Osteoblast (primary cell): Measurements from ENCODE around the gene DPF3. TPM values are rescaled to one million over a fixed set of nuclear protein-coding genes. Genes with fewer than 3 reads are reported as not detected.

Experiments
- DNase-seq: peaks from one replicate; pipeline ENCODE4 v3.0.0; 2011; ENCODE audit warnings: low spot score, mixed read lengths; ENCODE audit not compliant: insufficient read length; ENCODE audit errors: missing footprints
- H2AFZ ChIP-seq: 2 replicates; pipeline ENCODE4 v1.6.0; 2011; ENCODE audit warnings: mild to moderate bottlenecking, low read length
- H3K27ac ChIP-seq: 2 replicates; pipeline ENCODE4 v1.5.1; 2011; ENCODE audit warnings: mild to moderate bottlenecking, low read depth, low read length, moderate library complexity
- H3K27me3 ChIP-seq: 2 replicates; pipeline ENCODE4 v1.6.0; 2012; ENCODE audit warnings: mild to moderate bottlenecking, control low read depth, inconsistent platforms, low read length, moderate library complexity; ENCODE audit not compliant: insufficient read depth
- H3K36me3 ChIP-seq: 2 replicates; pipeline ENCODE4 v1.5.1; 2011; ENCODE audit warnings: mild to moderate bottlenecking, low read length, control low read depth, moderate library complexity; ENCODE audit not compliant: insufficient read depth
- H3K4me1 ChIP-seq: 2 replicates; pipeline ENCODE4 v1.5.1; 2011; ENCODE audit warnings: mild to moderate bottlenecking, low read length, control low read depth, moderate library complexity; ENCODE audit not compliant: insufficient read depth
- H3K4me2 ChIP-seq: 2 replicates; pipeline ENCODE4 v1.6.0; 2011; ENCODE audit warnings: mild to moderate bottlenecking, low read length; ENCODE audit not compliant: insufficient read depth
- H3K4me3 ChIP-seq: fragments of 200-600 bp; sonication (generic); 3 replicates; pipeline ENCODE4 v1.5.1; 2012; ENCODE audit warnings: mild to moderate bottlenecking, low read length, inconsistent platforms; ENCODE audit not compliant: insufficient read depth
- H3K79me2 ChIP-seq: 2 replicates; pipeline ENCODE4 v1.6.0; 2012; ENCODE audit warnings: mild to moderate bottlenecking, low read length, control low read depth, inconsistent platforms; ENCODE audit not compliant: insufficient read depth
- H3K9me3 ChIP-seq: 2 replicates; pipeline ENCODE4 v1.5.1; 2011; ENCODE audit warnings: low read depth, low read length, control low read depth
- H4K20me1 ChIP-seq: 2 replicates; pipeline ENCODE4 v1.6.0; 2012; ENCODE audit warnings: mild to moderate bottlenecking, low read length, control low read depth; ENCODE audit not compliant: insufficient read depth
- CTCF ChIP-seq: IDR thresholded peaks from 2 replicates; pipeline ENCODE4 v1.5.1; 2011; ENCODE audit warnings: mild to moderate bottlenecking, low read depth, low read length, moderate library complexity; ENCODE audit errors: extremely low read depth
- total RNA-seq: library from RNA; depleted of rRNA; stranded (reverse); fragments of >200 nt; gene quantifications from 2 replicates; pipeline ENCODE4 v1.2.3, GENCODE V29; 2012

DPF3 gene
- total RNA-seq, 1 donor: 1.8 TPM

GRCh38 chr14:72889366-72889765 is 4.5 kb downstream of the DPF3 start:
- DNase-seq: no peak
- no peak overlapping the region for H3K4me3 ChIP-seq
- H4K20me1 ChIP-seq: no peaks in the 10 kb centered on the region
- no peaks in the 10 kb centered on the region for H3K36me3 ChIP-seq
- H3K9me3 ChIP-seq: no peaks in the 10 kb centered on the region
- peaks cover 10% of the 10 kb centered on the region for H3K4me1 ChIP-seq
- peaks cover 32% of the 10 kb centered on the region for H3K79me2 ChIP-seq
- H3K4me2 ChIP-seq: no peak overlapping the region
- peaks cover 13% of the 10 kb centered on the region for H3K27me3 ChIP-seq
- TF ChIP-seq CTCF: no peak
- no peak overlapping the region for H3K27ac ChIP-seq
- no peak overlapping the region for H2AFZ ChIP-seq

DNA sequence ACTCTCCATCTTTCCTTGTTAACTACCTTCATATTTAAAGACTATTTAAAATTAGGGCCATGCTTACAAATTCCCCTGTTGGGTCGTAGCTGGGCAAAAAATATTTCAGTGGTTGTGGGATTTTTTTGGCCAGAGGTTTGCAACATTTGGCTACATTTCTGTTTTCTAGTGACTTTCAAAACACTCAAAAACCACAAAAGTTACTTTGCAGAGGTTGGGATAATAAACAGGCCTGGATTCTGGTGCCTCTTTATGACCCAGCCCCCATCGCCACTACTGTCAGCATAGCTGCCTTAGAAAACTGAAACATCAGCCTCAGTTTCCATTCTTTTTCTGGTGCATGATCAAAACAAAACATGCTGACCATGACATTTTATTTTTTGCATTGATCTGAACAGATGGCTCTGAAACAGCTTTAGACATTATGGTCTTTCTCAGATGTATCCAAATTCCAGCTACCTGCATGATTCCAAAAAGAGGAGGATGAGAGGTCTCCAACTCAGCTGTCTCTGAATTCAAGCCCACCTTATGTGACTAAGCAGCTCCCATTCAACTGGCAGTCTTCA is 5.2 kb downstream of the DPF3 start:
- no peak for DNase-seq
- Histone ChIP-seq H3K4me1 (peaks cover 14% of the 10 kb centered on the region), H3K4me3 (no peak overlapping the region), H3K9me3 (no peaks in the 10 kb centered on the region), H4K20me1 (no peaks in the 10 kb centered on the region), H3K4me2 (no peak overlapping the region), H3K79me2 (peaks cover 32% of the 10 kb centered on the region), H3K36me3 (no peaks in the 10 kb centered on the region), H3K27ac (no peak overlapping the region), H2AFZ (no peak overlapping the region), H3K27me3 (peaks cover 13% of the 10 kb centered on the region)
- TF ChIP-seq CTCF: no peak

- H3K79me2 ChIP-seq: peaks cover 32% of the 10 kb centered on the region
- no peak overlapping the region for H3K4me2 ChIP-seq
- no peaks in the 10 kb centered on the region for H3K36me3 ChIP-seq
- no peak for TF ChIP-seq CTCF
- no peak overlapping the region for H2AFZ ChIP-seq
- peaks cover 13% of the 10 kb centered on the region for H3K27me3 ChIP-seq
- peaks cover 14% of the 10 kb centered on the region for H3K4me1 ChIP-seq
- DNase-seq: no peak
- no peaks in the 10 kb centered on the region for H4K20me1 ChIP-seq
- no peaks in the 10 kb centered on the region for H3K9me3 ChIP-seq
- no peak overlapping the region for H3K27ac ChIP-seq
- H3K4me3 ChIP-seq: no peak overlapping the region
These were observed 5.7 kb downstream of the DPF3 start for GRCh38 chr14:72888192-72888591.

- H4K20me1 ChIP-seq: no peaks in the 10 kb centered on the region
- peaks cover 31% of the 10 kb centered on the region for H3K79me2 ChIP-seq
- H3K4me1 ChIP-seq: peaks cover 12% of the 10 kb centered on the region
- no peak overlapping the region for H3K4me2 ChIP-seq
- no peaks in the 10 kb centered on the region for H3K9me3 ChIP-seq
- no peaks in the 10 kb centered on the region for H3K36me3 ChIP-seq
- no peak overlapping the region for H3K4me3 ChIP-seq
- H3K27me3 ChIP-seq: peaks cover 13% of the 10 kb centered on the region
- DNase-seq: no peak
- no peak overlapping the region for H2AFZ ChIP-seq
- no peak overlapping the region for H3K27ac ChIP-seq
- no peak for TF ChIP-seq CTCF
These were observed 6.4 kb downstream of the DPF3 start for GRCh38 chr14:72887514-72887913.
